ENCODE data around the gene LIN7B.

DNA sequence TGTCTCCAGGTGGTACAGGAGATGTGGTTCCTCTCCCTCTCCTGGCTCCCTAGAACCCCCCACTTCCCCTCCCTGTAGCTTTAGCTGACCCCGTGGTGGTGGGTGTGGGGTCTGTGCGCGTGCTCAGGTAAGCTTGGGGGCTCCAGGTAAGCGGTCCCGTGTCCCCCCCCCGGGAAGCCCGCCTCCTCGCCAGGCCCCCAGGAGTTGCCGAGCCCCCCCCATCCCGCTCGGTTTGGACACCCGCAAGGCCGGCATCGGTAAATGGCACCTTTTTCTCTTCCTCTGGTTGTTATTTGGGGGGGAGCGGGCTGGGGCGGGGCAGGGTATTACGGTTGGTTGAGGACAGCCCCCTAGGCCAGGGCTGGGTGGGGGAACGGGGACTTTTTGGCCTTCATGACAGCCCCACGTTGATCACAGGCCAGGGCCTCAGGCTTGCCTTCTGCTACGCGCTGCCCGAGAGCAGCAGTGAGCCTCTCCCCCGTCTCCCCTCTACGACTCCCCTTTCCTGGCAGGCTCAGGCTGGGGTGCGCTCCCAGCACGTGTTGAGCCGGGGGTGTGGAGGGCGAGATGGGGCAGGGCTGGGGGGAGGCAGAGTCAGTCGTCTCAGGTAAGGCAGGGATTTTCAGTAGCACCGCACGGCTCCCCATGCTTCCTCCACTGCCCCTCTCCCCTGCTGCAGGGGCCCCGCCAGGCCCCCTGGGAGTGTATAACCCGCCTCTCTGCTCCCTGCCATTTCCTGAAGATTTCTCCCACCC lies 10.7 kb upstream of the LIN7B start:
- TF ChIP-seq, protein P1, sequence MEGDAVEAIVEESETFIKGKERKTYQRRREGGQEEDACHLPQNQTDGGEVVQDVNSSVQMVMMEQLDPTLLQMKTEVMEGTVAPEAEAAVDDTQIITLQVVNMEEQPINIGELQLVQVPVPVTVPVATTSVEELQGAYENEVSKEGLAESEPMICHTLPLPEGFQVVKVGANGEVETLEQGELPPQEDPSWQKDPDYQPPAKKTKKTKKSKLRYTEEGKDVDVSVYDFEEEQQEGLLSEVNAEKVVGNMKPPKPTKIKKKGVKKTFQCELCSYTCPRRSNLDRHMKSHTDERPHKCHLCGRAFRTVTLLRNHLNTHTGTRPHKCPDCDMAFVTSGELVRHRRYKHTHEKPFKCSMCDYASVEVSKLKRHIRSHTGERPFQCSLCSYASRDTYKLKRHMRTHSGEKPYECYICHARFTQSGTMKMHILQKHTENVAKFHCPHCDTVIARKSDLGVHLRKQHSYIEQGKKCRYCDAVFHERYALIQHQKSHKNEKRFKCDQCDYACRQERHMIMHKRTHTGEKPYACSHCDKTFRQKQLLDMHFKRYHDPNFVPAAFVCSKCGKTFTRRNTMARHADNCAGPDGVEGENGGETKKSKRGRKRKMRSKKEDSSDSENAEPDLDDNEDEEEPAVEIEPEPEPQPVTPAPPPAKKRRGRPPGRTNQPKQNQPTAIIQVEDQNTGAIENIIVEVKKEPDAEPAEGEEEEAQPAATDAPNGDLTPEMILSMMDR (IDR thresholded peaks at IDR 0.05): no peak
- TF ChIP-seq POLR2A (IDR thresholded peaks at IDR 0.05): no peak
